ENCODE data around the gene EEF1B2. TPM values are rescaled to one million over a fixed set of nuclear protein-coding genes. Genes with fewer than 3 reads are reported as not detected.

The EEF1B2 gene
- total and polyA plus RNA-seq, 2 of the 8 experiments (the other 6 are each of a cell fraction or from before 2014, with no cell fraction given), result 504 to 679 TPM

GRCh38 chr2:206127656-206128055 lies 32.0 kb upstream of the EEF1B2 start (continued):
- TF ChIP-seq SAP30 (IDR thresholded peaks at IDR 0.05; ENCODE audit: insufficient read depth, insufficient replicate concordance, low read length) (no peak), CHD2 (IDR thresholded peaks at IDR 0.05; ENCODE audit: low read length) (no peak), HDAC6 (IDR thresholded peaks at IDR 0.05; ENCODE audit: low read depth, low read length) (no peak), TAF1 (IDR thresholded peaks at IDR 0.05; ENCODE audit: low read depth, low read length) (no peak), SIN3A (conservative IDR thresholded peaks at IDR 0.05 in 1 of 2, IDR thresholded peaks at IDR 0.05 in 1 of 2; ENCODE audit: low read depth in 1 of 2, low read length in 2 of 2) (no peak)

Data from H1 (cell line).